EH (cell line): ENCODE data around the gene MARCKS.
A peak's percentile ranks its signal among the peaks of the same experiment; 100 is the strongest.

ENCODE experiments used
- DNase-seq: peaks from one replicate; pipeline ENCODE4 v3.0.0-alpha.2; 2015; ENCODE audit warnings: low read depth

Gene MARCKS

DNA sequence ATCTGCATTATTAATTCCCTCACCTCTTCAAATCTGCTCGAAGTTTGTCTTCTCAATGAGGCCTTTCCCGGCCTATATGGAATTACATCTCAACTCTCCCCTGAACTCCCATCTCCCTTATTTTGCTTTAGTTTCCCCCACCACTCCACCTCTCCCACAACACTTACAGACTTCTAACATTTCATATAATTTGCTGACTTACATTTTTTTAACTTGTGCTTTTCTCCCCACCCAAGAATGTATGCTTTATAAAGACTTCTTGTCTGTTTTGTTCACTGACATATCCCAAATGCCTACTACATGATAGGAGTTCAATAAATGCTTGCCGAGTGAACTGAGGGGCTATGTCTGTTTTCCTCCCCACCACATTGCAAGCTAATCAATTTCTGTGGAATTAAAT is 3.9 kb upstream of the MARCKS start:
- no peak for DNase-seq

DNA sequence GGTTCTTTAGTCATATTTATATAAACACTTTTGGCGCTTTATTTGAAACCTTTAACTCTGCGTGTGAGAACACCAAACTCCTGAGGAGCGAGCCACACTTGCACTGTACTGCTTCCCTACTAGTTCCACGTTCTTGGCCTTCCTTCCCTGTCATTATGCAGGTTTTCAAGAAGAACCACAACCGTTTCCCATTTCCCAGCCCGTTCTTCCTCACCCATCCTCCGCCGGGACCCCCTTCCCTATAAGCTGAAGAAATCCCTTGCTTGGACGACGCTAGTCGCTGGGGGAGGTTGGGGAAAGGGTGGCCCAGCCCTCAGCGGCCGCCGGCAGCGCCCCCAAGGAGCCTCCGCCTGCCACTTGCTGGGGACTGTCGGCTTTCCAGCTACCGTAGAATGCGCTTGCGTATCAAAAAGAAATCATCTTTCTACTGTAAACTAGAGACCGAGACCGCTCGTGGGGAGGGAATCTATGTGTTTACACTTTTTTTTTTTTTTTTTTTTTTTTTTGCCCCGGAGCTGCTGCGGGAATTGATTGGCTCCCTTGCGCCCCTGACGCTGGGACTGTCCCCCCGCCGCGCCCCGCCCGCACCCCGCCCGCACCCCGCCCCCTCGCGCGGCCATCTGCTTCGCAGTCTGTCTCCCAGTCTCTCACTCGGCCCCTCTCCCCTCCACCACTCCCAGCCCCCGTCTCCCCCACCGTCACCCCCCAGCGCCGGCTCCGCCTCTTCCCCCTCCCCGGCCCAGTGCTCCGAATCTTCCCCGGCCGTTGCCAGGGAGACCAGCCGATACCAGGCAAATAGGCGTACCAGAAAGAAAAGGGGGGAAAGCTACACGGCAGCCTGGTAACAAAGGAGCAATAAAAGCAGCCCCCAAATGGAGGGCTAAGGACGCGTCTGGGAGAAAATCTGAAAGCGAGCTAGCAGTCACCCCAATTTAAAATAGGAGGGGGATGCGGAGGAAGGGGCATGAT is 2.3 kb upstream of the MARCKS start:
- peak; percentile 91 for DNase-seq

DNA sequence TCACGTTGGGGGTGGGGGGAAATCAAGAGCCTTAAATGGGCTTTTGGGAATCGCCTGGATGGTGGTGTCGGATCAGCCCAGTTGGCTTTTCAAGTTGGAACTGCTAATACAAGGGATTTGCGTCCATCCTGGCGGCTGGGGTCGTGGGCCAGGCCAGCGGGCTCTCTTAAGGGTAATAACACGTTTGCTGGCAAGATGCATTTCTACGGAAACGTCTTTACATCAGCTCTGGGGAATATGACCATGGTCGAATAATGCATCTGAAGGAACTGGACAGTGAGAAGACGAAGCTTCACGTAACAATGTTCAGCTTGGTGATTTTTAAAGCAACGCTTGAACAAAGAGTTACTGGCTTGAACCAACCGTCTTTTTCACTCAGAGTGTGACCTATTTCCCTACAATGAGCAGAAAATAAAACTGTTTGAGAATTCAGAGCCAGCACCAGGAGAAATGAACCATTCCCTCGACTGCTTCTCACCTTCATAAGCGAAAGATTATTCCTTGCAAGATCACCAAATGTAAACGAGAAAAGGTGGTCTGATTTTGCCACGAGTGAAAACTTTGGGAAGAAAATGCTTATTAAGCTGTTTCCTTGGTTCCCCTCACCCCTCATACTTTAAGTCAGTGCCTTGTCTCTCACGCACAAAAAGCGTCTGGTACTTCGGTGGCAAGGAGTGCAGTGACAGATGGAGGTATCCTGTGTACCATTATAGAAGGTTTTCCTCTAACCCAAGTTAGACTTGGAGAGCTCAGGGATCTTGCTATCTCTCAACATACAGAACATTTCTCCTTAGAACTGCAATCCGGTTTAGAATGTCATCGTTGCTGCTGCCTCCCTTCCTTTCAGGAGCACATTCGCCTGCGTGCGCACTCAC is 1.4 kb upstream of the MARCKS start:
- peak; percentile 69 for DNase-seq

DNA sequence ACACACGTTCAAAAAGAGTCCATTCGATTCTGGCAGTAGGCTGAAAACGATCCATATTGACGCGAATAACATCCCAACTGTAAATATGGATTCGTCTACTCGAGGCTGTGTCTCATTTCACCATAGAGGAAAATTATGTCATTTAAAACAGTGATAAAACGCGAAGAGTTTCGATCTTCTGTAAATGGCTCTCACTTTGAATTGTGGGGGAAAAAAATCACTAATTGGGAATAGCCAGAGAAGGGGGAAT is 845 bp upstream of the MARCKS start:
- no peak for DNase-seq

DNA sequence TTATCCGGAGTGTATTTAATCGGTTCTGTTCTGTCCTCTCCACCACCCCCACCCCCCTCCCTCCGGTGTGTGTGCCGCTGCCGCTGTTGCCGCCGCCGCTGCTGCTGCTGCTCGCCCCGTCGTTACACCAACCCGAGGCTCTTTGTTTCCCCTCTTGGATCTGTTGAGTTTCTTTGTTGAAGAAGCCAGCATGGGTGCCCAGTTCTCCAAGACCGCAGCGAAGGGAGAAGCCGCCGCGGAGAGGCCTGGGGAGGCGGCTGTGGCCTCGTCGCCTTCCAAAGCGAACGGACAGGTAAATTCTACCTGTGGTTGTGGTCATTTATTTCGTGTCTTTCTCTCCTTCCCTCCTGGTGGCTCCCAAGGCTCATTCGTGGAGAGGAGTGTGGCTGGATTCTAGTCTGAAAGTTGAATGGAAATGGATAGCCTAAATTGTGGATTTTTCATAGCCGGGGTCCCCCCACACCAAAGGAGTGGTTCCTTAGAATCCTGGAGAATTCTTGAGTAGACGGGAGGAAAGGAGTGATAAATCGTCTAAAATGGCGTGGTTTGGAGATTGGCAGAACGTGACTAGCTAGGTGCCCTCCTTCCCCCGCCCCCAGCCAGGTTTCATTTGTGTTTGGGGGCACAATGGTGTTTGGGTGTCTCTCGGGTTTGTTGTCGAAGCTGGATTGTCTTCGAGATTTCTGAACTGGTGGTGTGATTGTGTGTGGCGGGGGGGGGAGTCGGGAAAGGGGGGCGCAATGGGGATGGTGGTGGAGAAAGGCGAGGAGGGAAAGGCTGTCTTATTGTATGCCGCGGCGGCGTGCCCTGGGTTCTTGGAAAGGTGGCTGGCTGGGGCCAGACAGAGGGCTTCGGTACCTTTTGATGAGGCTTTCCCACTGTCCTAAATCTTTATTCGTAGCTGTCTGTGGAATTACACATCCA is 673 bp downstream of the MARCKS start:
- DNase-seq = peak; percentile 67

DNA sequence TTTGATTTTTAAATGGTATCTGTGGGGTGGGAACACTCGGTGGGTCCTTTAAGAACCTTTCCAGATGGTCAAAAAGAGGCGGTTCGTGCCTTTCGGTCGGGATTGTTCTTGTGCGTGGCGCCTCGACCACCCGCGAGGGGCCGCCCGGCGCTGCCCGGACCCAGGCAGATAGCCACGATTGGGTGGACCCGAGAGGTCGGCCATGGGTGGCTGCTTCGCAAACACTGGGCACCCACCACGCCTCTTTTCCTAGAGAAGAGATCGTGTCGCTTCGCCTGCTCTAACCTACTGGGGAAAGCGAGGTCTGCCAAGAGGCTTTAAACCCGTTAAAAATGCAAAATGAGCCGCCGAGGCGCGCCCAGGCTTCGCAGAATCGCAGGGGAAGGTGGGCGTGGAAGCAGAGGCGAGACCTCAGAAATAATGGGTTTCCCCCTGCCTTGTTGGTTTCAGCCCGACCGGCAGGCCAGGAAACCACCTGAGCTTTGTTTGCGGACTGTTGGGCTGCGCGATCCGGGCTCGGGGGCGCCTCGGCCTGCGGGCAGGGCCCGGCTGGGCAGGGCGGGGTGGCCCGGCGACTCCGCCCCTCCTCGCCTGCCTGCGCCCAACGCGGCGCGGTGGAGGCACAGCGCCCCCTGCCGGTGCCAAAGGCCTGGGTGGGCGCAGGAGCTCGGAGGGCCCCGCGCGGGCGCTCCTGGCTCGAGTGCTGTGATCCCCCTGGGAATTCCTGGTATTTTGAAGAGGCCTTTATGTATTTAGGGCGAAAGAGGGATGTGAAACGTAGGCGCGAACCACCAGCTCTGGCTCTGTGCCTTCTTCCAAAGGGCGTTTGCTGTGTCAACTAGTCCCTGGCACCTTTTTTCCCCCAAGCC is 1.6 kb downstream of the MARCKS start:
- peak; percentile 89 for DNase-seq

DNA sequence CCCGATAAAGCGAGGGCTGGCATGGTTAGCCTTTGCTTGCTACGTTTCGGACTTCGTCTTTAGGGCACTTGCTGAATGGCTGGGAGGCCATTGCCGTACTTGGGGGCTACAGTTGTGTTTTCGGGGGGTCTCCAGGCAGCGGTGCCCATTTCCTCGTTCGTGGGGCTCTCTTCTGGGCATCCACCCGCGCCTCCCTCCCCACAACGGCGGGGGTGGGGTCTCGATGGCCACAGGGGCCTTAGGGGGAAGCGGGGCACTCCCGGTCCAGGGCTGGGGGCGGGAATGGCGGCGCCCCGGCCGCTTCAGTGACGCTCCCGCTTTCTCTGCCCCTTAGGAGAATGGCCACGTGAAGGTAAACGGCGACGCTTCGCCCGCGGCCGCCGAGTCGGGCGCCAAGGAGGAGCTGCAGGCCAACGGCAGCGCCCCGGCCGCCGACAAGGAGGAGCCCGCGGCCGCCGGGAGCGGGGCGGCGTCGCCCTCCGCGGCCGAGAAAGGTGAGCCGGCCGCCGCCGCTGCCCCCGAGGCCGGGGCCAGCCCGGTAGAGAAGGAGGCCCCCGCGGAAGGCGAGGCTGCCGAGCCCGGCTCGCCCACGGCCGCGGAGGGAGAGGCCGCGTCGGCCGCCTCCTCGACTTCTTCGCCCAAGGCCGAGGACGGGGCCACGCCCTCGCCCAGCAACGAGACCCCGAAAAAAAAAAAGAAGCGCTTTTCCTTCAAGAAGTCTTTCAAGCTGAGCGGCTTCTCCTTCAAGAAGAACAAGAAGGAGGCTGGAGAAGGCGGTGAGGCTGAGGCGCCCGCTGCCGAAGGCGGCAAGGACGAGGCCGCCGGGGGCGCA is 2.4 kb downstream of the MARCKS start:
- DNase-seq = peak; percentile 61

DNA sequence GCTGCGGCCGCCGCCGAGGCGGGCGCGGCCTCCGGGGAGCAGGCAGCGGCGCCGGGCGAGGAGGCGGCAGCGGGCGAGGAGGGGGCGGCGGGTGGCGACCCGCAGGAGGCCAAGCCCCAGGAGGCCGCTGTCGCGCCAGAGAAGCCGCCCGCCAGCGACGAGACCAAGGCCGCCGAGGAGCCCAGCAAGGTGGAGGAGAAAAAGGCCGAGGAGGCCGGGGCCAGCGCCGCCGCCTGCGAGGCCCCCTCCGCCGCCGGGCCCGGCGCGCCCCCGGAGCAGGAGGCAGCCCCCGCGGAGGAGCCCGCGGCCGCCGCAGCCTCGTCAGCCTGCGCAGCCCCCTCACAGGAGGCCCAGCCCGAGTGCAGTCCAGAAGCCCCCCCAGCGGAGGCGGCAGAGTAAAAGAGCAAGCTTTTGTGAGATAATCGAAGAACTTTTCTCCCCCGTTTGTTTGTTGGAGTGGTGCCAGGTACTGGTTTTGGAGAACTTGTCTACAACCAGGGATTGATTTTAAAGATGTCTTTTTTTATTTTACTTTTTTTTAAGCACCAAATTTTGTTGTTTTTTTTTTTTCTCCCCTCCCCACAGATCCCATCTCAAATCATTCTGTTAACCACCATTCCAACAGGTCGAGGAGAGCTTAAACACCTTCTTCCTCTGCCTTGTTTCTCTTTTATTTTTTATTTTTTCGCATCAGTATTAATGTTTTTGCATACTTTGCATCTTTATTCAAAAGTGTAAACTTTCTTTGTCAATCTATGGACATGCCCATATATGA is 3.2 kb downstream of the MARCKS start:
- DNase-seq = peak; percentile 52

DNA sequence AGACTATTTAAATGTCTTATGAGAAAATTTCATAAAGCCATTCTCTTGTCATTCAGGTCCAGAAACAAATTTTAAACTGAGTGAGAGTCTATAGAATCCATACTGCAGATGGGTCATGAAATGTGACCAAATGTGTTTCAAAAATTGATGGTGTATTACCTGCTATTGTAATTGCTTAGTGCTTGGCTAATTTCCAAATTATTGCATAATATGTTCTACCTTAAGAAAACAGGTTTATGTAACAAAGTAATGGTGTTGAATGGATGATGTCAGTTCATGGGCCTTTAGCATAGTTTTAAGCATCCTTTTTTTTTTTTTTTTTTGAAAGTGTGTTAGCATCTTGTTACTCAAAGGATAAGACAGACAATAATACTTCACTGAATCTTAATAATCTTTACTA is 5.0 kb downstream of the MARCKS start:
- DNase-seq = no peak

DNA sequence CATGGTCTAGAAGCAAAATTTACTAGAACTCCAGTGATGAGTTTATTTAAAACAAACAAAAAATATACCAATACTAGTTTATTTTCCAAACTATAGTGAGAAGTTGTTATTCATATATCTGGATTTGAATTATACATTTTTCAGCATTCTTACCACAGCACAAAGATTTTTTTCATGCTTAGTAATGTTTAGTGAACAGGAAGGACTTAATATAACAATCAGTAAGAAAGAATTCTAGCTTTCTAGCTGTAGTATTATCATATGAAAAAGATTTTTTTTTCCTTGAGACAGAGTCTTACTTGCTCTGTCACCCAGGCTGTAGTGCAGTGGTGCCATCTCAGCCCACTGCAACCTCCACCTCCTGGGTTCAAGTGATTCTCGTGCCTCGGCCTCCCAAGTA is 13.8 kb downstream of the MARCKS start:
- peak; percentile 36 for DNase-seq

DNA sequence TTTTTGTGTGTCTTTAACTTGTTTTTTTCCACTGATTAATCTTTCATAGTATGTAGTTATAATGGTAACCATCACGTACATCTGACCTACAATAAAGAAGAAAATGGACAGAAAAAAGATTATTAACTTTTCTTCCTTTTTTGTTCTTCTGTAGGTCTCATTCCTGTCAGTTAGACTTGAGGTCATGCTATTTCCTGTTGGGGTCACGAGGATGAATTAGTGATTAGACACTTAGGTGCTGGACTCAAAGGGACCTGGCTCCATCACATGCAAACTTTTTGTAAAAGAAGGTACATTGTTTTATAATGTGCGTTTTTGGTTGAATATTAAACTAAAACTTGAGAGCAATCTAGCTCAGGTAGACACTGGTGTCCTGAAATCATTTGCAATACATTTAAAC is 14.8 kb downstream of the MARCKS start:
- no peak for DNase-seq

DNA sequence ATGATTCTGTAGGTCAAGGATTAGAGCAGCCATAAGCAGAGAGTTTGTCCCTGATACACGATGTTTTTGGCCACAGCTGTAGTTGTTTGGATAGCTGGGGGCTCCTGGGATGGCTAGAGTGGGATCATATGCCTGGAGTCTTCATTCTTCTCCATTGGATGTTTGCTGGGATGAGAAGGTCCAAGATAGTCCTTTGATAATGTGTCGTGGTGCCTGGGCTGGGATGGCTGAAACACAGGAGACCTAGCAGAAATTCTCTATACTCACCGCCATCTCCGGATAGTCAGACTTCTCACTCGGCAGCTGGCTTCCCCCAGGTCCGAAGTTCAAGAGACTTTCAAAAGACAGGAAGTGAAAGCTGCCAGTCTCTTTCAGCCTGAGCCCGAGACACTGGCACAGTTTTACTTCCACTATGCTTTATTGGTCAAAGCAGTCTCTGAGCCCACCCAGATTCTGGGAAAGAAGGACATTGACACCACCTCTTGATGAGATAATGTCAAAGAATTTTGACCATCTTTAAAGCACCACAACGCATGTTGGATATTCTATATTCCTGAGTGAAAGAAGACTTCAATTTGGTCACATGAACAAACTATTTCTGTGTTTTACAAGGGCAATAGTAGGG is 16.0 kb downstream of the MARCKS start:
- no peak for DNase-seq

DNA sequence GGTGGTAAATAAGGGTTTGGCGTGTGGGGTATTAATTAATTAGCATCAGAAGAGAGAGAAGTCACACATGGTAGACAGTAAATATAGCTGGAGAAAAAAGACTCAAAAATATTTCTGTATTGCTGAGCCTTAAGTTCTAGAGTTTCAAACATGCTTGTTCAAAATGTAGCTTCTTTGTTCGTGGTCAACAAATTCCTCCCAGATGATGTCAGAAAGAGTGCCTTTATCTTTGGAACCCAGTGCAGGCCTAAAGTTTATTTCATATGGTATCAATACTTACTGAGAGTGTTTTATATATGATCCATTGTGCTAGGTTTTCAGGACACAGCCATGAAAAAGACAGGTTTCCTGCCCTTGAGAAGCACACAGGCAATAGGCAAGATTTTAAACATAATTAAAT is 18.3 kb downstream of the MARCKS start:
- peak; percentile 71 for DNase-seq

DNA sequence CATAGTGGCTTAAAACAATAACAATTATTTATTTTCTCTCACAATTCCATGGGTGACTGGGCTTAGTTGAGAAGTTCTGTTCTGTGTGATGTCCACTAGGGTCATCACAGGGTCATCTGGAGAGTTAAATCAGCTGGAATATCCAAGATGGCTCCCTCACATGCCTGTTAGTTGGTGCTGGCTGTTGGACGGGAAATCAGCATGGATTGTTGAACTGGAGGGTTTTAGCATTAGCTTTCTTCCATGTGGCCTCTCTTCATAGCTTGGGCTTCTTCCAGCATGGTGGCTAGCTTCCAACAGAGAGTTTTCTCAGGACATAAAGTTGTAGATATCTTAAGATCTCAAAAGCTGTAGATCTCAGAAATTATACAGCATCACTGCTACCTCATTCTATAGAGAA is 19.6 kb downstream of the MARCKS start:
- peak; percentile 39 for DNase-seq

DNA sequence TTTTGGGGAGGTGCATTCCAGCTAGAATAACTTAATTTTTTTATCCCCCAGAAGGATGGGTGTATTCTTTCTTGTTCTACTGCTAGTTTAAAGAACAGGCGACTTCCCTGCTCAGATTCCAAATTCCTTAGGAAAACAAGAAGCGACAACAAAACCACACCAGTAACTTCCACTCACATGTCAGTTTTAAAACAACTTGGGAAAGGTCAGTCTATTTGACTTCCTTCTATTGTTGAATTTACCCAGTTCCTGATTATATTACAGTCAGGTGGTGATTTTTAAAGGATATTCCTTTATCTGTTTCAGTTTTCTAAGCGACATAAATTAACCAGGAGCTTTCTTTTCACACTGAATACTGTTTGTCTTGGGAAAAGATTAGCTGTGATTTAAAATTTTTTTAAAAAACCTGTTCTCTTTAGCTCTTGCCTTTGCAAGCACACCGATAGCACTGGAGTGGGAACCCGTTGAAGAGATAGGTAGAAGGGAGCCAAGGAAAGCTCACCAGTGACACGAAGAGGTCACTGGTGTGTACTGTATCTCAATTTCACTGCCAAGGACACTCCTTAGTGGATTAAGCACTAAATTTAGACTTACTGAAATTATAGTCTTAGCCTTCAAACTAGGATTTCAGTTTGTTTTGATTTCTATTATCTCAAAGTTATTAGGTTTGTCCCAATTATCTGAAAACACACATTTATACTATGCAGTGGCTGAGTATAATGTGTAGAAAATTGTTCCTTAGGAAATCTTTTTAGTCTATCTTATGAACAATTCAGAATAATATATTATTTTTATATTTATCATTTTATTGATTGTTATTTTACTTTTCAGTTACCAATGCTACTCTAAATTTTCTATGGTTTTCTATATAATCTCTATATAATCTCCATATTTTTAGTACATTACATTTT is 22.3 kb downstream of the MARCKS start:
- DNase-seq = peak; percentile 83

DNA sequence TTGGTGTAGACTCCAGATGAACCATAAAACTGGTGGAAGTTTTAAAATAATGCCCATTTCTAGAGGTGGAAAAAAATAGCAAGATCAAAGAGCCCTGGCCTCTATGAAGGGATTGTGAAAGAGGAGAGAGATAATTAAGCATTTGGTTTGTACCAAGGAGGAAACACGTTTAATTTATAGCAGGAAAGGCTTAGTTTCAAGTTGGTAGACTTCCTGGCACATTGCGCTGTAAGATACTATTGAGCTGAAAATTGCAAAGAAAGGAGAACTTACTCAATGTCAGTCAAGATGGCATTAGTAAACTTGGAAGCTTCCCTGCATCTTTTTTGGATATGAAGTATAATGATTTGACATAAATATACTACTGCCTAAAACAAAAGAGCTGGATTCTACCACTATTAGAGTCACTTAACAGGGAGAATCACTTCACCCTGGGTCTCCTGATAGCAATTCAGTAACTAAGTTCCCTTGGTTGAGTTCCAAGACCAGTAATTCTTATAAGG is 24.4 kb downstream of the MARCKS start:
- DNase-seq = no peak

DNA sequence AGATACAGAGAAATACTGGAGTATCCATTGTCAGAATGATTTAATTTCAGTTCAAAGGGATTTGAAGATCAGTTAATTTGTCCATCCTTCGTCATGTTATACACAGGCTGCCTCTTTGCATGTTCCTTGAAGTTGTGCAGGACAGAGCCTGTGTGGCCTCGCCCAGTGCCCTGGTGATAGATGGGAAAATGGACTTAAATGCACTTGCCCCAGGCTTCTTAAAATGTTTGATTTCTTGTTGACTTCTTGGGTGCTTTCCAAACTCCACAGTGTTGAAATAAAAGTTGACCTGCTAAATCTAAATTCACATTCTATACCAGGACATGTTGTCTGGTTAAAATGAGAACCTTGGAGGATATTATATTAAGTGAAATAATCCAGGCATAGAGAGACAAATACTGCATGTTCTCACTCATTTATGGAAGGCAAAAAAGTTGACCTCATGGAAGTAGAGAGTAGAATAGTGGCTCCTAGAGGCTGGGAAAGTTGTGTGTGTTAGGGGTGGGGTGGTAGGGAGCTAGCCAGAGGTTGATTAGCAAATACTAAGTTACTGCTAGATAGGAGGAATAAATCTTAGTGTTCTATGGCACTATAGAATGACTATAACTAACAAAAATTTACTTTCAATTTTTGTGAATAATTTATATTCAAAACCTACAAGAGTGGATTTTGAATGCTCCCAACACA is 25.3 kb downstream of the MARCKS start:
- no peak for DNase-seq
